ENCODE results near the gene PLA2R1.
A peak's percentile ranks its signal among the peaks of the same experiment; 100 is the strongest.

Gene PLA2R1

DNA sequence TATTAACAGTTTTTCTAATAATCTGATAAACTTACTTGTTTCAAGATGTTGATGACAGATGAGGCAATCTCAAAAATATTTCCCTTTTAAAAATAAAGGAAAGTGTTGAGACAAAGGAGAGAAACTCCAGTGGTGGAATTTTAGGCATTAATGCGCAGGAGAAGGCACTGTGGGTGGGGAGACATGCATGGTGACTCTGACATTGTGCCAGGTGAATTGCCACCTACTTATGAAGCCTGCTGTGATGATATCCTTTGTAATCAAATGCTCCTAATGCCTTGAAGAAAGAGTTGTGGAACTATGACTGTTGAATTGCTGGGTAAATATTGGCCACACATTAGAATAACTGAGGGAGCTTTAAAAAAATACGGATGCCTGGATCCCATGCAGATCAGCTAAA lies 101.4 kb downstream of the PLA2R1 start:
- H3K4me3 ChIP-seq (ENCODE audit: low read depth, low read length), result no peak overlapping the region
- TF ChIP-seq, protein P1, sequence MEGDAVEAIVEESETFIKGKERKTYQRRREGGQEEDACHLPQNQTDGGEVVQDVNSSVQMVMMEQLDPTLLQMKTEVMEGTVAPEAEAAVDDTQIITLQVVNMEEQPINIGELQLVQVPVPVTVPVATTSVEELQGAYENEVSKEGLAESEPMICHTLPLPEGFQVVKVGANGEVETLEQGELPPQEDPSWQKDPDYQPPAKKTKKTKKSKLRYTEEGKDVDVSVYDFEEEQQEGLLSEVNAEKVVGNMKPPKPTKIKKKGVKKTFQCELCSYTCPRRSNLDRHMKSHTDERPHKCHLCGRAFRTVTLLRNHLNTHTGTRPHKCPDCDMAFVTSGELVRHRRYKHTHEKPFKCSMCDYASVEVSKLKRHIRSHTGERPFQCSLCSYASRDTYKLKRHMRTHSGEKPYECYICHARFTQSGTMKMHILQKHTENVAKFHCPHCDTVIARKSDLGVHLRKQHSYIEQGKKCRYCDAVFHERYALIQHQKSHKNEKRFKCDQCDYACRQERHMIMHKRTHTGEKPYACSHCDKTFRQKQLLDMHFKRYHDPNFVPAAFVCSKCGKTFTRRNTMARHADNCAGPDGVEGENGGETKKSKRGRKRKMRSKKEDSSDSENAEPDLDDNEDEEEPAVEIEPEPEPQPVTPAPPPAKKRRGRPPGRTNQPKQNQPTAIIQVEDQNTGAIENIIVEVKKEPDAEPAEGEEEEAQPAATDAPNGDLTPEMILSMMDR (conservative IDR thresholded peaks at IDR 0.05; ENCODE audit: low read depth, low read length), result no peak
- DNase-seq (ENCODE audit: low read depth), result peak; percentile 51

DNA sequence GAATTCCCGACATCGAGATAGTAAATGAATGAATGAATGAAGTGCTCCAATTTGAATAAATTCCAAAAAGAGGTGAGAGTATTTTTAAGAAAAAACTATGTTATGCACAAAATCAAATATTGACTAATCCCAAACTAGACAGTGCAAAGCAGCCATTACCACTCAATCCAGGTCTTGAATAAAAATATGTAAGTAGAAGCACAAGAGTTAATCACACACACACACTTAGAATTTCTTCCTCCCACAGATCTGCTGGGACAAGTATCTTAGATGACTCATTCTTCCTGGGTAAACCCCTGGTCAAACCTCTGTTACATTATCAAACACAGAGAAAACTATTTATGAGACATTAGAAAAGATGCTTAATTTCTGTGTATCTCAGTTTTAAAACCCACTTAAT lies 102.0 kb downstream of the PLA2R1 start:
- H3K4me3 ChIP-seq (ENCODE audit: low read depth, low read length), result no peak overlapping the region
- peak; percentile 93 for DNase-seq (ENCODE audit: low read depth)
- TF ChIP-seq, protein P1 (conservative IDR thresholded peaks at IDR 0.05; ENCODE audit: low read depth, low read length), result no peak

DNA sequence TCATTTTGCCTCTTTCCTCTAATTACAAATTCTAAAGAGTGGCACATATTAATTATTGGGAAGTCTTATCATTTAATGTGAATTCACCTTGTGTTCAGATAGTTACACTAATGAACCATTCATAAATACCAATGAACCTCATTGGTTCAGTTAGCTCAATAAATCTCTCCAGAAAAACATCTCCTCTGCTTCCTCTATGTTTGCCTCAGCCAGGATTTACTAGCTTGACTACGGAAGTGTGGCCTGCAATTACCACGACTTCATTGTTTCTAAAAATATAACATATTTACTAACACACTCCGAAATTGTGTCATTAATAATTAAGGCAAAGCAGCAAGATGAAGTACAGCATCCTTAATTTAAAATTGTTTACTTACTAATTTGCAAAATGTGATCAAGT lies 103.3 kb downstream of the PLA2R1 start:
- TF ChIP-seq, protein P1 (conservative IDR thresholded peaks at IDR 0.05; ENCODE audit: low read depth, low read length), result no peak
- no peak for DNase-seq (ENCODE audit: low read depth)

DNA sequence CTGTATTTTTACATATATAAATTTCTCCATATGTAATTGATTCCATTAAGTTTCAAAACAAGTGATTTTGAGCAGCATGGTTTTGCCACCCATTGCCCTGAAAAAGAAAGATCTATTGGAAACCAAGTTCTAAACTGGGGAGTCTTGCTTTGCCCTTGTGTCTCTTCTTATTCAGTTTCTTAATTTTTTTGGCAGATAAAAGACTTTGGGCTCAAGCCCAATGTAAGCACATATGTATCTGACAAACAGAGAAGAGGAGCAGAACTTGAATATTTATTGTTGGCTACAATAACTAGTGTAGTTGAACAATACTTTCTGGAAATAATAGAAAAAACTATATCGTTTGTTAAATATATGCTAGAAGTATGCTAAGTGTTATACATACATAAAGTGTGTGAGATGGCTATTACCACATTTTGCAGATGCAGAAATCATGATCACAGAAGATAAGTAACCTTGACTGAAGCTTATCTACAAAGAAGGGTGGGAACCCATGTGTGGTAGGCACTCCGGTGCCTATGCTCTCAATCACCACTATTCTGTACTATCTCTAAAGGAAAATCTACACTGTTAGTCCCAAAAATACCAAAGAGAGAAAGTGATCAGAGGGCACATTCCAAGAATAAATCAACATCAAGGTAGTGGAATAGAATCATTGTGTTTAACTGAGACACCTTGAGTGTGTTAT lies 109.1 kb downstream of the PLA2R1 start:
- TF ChIP-seq, protein P1 (conservative IDR thresholded peaks at IDR 0.05; ENCODE audit: low read depth, low read length), result no peak
- DNase-seq (ENCODE audit: low read depth), result no peak
- H3K4me3 ChIP-seq (ENCODE audit: low read depth, low read length), result no peak overlapping the region

More for the DNA sequence above, 103.3 kb downstream of the PLA2R1 start:
- no peak overlapping the region for H3K4me3 ChIP-seq (ENCODE audit: low read depth, low read length)

DNA sequence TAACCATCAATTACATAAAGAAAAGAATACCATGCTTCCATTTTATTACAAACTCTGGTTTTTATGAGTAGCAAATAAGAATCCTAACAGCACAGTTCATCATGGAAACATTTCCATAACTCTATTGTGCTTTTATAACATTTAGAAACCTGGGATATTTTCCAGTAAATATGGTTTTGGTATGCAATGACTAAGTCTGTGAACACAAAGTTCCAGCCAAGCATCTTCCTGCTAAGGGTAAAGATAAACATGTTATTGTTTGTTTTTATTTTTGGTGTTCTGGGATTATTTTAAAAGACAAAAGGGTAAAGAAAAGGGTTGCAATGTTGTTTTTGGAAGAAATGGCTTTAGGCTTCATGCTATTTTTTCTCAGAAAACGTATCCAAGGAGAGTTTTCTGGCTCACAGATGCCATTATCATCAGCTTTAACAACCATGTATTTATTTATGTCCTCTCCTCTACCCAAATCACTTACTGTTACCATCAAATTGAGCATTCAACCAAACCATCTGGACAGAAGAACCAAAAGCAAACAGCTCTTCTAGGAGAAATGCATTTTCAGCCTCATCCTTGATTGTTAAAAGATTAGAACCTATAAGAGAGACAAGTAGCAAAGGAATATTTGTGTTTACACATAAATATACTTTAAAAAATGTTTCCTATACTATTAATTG lies 116.0 kb downstream of the PLA2R1 start:
- H3K4me3 ChIP-seq (ENCODE audit: low read depth, low read length), result no peak overlapping the region
- DNase-seq (ENCODE audit: low read depth), result peak; percentile 78
- TF ChIP-seq, protein P1 (conservative IDR thresholded peaks at IDR 0.05; ENCODE audit: low read depth, low read length), result no peak

DNA sequence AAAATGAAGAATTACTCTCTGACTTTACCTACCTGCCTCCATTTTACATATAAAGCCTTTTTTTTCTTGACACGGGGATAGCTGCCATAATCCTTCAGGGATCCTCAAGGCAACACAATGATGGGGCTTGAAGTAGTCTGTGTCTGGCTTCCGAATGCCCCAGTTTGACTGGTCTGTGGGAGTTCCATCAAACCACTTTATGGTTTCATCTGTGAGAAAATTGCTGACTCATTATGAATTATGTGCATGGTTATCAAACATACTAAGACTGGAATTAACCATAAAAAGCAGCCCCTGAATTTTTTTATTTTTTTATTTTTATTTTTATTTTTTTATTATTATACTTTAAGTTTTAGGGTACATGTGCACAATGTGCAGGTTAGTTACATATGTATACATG lies 117.5 kb downstream of the PLA2R1 start:
- DNase-seq (ENCODE audit: low read depth), result no peak
- TF ChIP-seq, protein P1 (conservative IDR thresholded peaks at IDR 0.05; ENCODE audit: low read depth, low read length), result no peak
- H3K4me3 ChIP-seq (ENCODE audit: low read depth, low read length), result no peak overlapping the region

DNA sequence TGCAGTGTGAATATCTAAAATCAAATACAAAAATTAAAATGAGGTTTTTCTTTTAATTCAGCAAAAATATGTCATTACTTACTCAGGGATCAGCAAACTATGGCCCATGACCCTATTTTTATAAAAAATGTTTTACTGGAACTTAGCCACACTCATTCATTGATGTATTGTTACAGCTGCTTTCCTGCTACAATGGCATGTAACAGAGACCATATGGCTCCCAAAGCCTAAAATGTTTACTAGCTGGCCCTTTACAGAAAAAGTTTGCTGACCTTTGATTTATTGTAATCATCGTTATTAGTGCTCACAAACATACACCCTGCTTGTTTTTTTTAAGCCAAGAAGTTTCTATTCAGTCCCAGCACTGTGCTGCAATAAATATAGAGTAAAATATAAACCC lies 120.3 kb downstream of the PLA2R1 start:
- H3K4me3 ChIP-seq (ENCODE audit: low read depth, low read length), result no peak overlapping the region
- peak; percentile 65 for DNase-seq (ENCODE audit: low read depth)
- TF ChIP-seq, protein P1 (conservative IDR thresholded peaks at IDR 0.05; ENCODE audit: low read depth, low read length), result no peak
